ENCODE data around the gene MUC5AC.

DNA sequence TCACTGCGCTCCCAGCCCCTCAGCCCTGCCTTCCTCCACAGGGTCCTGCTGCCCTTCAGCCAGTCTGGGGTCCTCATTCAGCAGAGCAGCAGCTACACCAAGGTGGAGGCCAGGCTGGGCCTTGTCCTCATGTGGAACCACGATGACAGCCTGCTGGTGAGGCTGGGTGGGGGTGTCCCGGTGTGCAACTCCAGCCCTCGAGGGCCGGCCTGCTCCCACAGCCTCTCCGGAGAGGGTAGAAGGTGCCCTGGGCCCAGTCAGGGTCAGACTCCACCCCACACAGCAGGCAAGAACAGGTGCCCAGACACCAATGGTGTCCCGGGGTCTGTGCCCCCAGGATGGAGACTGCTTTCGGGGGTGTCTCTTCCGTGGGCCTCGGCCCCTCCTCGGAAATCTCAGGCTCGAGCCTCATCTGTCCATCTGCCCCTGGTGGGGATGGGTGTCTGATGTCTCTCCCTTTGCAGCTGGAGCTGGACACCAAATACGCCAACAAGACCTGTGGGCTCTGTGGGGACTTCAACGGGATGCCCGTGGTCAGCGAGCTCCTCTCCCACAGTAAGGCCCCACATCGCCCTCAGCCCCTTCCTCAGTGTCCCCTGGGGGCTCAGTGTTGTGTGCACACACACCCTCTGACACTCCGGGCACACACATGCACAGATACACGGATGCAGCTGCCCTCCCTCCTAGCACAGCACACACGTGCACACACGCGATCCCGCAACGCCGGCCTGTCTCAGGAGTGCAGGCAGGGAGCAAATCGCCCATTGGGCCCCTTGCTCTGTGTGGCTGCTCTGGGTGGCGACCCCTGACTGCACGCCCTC is 4.9 kb downstream of the MUC5AC start:
- TF ChIP-seq POLR2A (IDR thresholded peaks at IDR 0.05) = no peak
- TF ChIP-seq, protein P1, sequence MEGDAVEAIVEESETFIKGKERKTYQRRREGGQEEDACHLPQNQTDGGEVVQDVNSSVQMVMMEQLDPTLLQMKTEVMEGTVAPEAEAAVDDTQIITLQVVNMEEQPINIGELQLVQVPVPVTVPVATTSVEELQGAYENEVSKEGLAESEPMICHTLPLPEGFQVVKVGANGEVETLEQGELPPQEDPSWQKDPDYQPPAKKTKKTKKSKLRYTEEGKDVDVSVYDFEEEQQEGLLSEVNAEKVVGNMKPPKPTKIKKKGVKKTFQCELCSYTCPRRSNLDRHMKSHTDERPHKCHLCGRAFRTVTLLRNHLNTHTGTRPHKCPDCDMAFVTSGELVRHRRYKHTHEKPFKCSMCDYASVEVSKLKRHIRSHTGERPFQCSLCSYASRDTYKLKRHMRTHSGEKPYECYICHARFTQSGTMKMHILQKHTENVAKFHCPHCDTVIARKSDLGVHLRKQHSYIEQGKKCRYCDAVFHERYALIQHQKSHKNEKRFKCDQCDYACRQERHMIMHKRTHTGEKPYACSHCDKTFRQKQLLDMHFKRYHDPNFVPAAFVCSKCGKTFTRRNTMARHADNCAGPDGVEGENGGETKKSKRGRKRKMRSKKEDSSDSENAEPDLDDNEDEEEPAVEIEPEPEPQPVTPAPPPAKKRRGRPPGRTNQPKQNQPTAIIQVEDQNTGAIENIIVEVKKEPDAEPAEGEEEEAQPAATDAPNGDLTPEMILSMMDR (IDR thresholded peaks at IDR 0.05) = no peak

Measured in adrenal gland (tissue), 5 donors.